SK-N-DZ (cell line): ENCODE results near the gene RIMBP2.

Experiments
- DNase-seq: peaks from one replicate; pipeline ENCODE4 v3.0.0-alpha.2; 2015; ENCODE audit warnings: low spot score

The RIMBP2 gene

DNA sequence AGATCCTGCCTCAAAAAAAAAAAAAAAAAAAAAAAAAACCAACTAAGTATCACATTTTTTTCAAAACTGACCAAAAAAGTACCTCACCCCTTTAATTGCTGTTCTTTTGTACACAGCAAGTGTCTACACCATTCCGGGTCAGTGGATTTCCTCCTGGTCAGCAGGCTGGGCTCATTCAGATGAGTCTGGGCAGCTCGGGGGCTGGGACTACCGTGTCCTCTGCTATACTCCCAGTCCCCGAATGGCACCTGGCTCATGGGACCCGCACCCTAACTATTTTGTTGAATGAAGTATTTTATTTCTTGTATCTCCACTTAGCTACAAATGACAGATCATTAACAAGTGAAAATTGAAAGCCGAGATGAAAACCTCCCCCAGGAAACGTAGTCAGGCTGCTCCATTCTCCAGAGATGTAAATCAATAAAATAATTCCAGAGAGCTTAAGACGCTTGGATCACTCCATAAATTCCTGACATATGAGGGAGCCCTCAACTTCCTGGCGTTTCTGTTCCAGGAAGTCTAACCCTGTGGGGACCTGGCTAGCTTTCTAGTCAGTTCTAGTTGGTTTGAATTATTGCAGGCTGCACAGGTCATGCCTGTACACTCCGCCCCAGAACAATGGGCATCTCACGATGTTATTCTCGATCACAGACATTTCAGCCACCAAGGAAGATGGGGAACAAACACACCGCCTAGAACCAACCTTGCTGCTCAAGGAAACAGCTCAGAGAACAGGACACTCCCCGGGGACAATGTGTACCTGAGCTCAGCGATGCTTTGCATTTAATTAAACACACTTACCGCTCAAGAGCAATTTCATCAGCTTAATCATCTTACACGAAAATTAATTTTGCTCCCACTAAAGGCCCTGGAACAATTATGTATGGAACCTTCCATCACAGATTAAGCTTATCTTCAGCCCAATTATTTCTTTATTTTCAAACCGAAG is 76.3 kb downstream of the RIMBP2 start:
- DNase-seq = no peak

DNA sequence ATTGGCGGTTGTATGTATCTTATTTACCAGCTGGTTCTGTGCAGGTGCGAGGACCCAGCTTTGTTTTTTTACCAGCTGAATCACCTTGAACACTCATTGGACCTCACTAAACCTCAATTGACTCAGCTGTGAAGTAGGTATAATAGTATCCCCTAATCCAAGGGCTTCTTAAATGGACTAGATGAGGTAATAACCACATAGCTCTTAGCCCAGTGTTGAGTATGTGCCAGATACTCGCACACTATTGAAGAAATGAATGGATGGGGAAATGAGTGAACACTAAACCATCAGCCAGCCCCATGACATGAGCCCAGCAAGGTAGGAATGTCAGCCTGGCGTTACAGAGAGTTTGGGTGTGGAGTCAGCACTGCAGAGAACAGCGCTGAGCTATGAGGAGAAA is 79.7 kb downstream of the RIMBP2 start:
- no peak for DNase-seq

DNA sequence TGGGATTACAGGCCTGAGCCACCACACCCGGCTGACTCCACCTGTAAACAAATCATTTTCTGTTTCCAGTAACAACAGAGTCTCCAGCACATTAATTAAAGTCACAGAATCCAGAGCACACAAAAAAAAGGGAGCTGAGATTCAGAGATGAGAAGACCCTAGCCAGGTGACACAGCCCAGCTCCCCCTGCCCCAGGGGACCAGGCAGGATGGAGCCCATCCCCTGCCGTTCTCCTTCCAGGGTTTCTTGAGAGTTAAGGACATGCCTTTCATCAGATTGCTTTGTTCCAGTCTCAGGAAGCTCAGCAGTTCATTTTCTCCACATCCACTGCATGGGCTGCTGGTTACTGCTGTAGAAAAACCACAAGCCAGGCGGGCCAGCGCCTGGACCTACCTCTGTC is 81.2 kb downstream of the RIMBP2 start:
- peak; percentile 84 for DNase-seq

DNA sequence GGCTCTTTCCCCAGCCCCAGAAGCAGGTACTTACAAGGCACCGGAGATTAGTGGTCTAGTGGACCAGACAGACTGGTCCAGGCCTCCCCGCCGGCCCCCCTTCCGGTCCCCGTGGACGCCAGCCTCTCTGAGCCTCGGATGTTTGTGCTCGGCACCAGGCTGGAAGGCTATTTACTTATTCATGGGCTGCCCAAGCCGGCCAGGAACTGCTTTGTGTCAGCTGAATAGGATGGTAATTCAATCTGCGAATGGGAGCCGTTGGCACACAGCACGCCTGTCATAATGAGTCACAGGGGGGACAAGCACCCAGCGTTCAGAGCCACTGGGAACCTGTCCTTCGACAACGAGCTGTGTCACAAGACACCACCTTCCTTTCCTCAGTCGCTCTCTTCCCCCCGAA is 82.3 kb downstream of the RIMBP2 start:
- peak; percentile 96 for DNase-seq

DNA sequence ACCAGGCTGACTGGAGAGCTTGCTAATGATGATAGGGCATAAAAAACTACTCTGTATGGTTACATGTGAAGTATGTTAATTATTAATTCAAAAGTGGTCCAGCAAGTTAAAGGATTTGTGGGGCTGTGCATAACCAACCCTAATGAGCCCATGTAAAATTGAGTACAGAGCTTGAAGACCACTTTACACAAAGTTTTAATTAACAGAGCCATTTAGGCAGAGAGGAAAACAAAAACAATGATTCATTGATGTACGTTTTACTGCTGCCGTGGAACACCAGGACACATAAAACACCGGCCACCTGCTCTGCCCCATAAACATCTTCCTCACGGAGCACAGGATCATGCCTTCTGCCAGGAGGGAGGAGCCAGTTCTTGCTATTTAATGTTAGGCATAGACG is 83.5 kb downstream of the RIMBP2 start:
- DNase-seq = no peak

DNA sequence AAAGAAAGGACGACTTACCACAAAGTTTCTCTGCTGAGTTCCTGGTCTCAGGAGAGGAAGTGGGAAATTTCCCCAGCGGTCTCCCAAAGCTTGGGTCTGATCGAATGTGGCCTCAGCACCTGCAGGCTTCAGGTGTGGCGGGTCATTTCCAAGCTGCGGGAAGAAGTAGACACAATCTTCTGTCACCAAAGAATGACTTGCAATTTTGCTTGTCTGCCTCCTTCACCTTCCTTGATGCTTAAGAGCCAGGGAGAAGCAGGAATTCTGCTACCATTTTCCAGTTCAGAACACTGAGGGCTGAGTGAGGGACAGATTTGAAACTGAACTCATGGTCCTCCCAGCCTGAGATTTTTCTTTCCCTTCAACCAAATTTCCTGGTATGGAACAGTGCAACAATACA is 87.8 kb downstream of the RIMBP2 start:
- no peak for DNase-seq

DNA sequence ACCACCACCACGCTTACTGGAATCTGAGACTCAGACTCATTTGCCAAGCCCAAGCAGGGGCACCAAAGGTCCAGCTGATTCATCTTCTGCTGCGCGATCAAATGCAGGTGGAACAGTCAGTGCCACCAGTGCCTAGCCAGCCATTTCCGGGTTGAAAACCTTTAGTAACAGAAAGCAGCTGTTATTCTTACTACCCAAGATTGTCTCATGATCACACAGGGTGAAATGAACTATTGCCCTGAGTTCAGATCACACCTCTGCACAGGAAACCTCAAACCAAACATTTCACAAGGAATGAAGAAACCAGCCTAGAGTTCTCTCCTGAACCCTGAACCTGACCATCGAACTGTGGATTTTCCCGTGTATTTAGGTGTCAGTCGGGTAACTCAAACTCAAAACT is 88.9 kb downstream of the RIMBP2 start:
- DNase-seq = no peak

DNA sequence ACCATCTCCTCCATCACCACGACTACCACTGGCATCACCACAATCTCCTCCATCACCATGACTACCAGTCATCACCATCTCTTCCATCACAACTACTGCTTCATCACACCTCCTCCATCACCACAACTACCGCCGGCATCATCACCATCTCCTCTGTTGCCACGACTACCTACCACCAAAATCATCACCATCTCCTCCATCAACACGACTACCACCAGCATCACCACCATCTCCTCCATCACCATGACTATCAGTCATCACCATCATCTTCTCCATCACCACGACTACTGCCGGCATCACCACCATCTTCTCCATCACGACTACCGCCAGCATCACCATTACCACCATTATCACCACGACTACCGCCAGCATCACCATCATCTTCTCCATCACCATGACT is 89.5 kb downstream of the RIMBP2 start:
- DNase-seq = no peak

DNA sequence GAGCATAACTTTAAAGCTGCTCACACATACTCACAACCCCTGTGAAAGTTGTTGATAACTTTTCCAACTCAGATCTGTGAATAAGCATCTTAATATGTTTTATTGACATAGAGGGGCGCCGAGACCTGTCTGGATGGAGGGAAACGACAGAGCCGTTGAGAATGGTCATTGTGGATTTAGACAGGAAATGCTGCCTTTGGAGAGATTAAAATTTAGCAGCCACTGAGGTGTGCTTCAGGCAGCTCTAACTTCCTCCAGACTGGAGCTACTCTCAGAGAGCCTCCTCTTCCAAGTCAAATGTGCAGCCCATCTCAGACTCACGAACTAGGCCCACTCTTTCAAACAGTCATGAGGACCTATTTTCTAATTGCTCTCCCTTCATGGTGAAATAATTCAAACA is 90.9 kb downstream of the RIMBP2 start:
- no peak for DNase-seq

DNA sequence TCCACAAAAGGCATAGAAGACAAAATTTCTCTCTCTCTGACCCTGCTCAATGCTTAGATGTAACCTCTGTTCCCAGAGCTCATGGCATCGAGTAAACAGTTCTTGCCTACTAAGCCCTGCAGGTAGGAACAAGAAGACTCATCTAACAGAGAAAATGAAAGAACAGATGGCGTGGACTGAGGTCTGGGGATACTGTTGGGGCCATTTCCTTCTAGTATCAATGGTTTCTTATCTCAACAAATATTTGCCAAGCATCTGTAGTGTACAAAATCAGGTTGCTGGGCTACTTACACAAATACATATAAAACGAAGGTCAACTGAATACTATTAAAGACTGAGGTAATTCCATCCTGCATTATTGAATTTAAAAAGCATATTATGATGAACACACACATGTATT is 93.3 kb downstream of the RIMBP2 start:
- no peak for DNase-seq

DNA sequence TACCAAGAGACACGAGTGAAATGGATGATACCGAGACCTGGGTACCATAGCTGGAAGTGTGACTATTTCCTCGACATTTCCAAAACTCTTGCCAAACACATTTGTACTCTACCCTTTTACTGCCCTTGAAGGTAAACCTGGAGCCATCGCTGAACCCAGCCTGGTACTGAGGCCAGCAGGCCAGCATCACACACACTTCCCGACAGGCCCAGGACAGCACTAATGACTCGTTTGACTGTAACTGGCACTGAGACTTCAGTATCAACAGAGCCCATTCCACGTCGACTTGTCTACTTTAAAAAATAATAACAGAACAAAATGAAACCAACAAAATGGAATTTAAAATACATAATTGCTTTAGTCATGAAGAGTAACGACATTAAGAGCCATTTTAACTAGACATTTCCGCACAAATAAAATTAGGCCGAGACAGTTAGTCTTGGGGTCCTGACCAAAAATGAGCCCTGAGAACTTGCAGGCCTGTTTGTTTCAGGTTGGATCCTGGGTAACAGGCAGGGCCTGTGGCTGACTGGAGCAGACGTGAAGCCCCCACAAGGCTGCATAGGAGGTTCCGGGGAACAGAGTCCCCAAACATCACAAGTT is 94.3 kb downstream of the RIMBP2 start:
- DNase-seq = peak; percentile 99

DNA sequence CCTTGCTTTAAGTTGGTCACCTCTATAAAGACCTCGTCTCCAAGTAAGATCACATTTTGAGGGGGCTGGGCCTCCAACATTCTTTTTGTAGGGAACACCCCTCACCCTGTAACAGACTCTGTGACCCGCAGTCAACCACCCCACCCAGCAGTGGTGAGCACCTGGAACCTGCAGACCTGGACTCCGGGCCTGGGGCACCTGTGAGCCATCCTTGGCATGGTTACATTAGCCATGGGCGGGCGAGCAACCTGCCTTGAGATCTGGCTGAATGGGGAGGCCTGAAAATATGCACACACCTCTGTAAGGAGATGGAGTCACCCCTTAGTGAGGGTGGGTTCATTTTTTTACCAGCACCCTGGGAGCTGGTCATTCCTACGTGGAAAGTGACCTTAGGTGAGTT is 95.3 kb downstream of the RIMBP2 start:
- DNase-seq = no peak

DNA sequence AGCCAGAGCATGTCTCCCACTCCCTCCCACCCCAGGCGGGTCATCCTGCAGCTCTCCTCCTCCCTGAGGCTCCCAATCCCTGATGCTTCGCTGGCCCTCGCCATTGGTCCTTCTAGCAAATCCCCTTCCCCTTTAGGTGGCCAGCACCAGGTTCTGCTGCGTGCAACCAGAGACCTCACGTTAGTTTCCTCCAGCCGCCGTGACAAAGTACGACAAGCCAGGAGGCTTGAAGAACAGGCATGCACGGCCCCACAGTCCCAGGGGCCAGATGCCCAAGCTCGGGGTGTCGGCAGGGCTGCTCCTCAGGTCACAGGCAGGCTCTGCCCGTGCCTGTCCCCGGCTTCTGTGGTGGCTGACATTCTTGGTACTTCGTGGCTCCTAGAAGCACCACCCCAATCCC is 95.8 kb downstream of the RIMBP2 start:
- no peak for DNase-seq

DNA sequence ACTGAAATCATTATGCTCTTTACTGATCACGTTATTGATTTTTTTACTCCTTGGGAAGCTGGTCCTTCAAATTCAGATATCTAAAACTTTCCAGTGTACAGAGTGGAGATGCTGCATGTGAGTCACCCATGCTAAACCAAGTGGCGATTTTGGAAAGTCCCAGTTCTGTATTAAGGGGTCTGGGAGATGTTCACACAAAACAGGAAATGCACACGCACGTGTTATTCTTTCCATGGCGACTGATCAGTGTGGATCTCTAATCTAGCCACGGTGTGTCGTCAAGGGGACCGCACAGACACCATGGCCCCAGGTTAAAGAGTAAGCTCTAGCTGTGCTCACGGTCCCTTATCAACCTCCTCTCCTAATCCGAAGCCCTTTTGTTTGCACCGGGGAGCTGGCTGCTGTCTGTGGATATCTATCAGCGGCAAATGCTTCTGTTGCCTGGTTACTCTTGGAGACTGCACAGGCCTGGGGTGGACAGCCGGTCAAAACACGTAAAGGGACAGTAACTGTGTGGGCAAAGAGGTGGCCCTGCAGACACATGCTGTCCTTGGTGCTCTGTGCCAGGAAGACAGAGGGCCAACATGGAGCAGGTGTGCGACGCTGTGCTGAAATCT is 96.6 kb downstream of the RIMBP2 start:
- DNase-seq = peak; percentile 69

DNA sequence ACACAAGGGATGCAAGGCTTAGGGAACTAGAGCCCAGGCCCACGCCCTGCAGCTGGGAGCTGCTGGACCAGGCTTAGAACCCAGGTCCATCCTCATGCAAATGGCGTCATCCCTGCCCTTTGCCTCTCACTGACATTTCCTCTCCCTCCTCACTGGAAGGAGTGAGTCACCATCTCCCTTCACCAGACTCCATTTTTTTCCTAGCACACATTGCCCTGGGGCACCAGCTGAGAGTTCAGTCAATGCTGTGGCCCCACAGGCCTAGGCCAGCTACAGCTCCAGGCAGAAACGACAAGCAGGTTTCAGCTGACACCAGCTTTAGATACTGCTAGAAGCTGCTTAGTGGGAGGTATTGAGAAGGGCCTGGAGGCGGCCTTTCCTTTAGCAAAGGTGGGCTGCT is 98.9 kb downstream of the RIMBP2 start:
- DNase-seq = no peak

DNA sequence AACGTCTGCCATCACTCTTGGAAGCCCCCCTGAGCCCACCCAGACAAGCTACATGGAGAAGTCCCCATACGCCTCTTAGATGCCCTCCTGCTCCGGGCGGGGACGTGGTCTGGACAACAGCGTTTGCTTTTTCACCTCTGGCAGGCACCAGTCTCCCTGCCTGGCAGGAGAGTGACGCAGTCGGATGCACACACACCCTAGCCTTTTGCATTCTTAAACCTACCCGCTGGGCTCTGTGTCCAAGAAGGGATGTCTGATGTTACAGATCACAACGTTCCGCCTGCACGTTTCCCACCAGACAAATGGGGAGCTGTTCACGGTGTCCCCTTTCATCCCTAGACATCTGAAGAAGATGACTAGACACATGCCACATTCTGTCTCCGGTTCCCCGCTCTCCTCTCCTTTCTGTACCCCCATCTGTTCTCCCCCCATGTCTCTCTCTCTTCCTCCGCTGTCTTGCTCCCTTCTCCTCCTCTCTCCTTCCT is 100.2 kb downstream of the RIMBP2 start:
- no peak for DNase-seq

DNA sequence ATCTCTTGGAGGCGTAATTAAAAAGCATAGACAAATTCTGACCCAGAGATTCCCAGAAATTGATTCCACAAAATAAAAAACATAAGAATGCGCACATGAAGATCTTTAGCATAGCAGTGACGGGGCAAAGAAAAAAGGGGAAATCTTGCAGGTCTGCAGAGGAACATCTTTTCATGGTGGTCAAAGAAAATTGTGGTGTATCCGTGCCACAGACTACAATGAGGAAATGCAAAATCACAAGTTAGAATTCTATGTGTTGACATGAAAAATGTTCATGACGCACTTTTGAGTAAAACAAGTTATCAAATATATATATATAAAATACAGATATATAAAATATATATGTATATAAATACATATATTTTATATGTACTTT is 101.6 kb downstream of the RIMBP2 start:
- DNase-seq = no peak

DNA sequence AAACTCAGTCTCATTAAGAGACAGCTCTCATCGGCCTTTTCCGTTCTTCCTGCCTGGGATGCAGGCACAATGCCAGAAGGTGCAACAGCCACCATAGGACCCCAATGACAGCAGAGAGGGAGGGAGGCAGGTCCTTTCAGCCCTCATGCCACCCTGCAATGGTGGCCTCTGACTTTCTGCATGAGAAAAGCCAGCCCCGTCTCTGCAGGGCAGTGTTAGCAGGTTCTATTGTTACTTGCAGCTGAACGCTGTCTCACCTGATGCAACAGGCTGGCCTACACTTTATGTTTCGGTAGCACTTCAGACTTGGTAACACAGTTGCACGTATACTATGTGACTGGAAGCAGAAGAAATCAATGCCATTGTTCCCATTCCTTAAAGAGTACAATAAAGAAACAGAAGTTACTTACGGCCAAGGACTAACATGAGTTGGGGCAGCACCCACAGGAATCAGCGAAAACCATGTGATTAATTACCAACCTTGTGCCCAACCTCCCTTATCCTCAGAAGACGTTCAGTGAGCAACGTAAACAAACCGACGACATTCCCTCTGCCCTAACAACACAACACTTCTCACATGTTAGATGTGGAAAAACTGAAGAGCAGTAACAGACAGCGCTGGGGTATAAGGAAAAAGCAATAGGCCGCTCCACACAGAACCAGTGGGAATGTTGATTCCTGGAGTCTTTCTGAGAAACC is 102.1 kb downstream of the RIMBP2 start:
- no peak for DNase-seq

DNA sequence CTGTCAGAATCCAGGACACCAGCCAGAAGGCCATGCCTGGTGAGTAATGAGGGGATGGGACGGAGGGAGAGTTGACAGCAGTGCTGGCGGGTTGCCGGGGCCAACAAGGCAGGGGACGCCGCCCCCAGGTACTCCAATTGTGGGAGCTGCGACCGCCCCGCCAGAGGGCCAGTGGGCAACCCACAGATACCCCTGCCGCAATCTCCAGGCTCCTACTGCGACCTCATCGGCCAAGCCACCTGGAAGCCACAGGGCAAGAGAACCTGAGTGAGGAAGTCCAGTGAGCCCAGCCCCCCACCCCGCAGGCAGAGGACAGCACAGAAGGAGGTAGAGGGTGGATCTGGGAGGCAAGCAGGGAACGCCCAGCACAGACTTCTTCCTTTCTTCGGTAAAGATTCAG is 103.0 kb downstream of the RIMBP2 start:
- DNase-seq = no peak

DNA sequence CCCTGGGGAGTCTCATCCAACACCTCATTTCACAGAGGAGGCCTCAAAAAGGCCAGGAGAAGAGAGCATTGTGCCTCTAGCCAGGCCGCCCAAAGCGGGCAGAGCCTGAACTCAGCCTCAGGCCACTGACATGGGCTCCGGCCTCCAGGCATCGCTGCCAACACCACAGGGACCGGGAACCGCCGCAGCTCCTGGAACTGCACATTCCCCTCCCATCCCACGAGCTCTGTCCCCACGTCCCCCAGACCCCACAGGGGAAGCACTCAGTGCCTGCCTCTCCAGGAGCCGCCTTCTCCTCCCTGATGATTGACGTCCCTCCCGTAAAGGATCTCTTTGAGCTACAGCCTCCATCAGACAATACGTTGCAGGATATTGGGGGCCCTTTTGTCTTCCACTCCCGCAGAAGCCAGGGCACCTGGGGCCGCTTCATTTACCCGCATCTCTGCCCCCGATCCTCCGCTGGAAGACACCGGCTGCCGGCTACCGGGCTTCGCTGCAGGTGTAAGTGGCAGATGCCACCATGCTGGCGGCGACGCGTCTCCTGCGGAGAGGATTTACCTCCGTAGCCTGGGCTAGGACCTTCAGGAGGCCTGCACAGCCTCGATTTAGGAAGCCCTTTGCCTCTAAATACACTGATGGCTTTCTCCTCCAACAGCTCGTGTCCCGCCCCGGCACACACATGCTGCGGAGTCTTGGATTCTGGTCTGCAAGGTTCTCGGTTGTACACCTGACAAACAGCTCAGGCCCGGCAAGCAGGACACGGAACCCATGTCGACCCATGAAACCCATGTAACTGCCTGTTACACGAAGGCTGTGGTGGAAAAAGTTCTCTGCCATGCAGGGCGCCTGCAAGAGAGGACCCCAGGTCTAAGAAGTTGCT is 104.8 kb downstream of the RIMBP2 start:
- no peak for DNase-seq

DNA sequence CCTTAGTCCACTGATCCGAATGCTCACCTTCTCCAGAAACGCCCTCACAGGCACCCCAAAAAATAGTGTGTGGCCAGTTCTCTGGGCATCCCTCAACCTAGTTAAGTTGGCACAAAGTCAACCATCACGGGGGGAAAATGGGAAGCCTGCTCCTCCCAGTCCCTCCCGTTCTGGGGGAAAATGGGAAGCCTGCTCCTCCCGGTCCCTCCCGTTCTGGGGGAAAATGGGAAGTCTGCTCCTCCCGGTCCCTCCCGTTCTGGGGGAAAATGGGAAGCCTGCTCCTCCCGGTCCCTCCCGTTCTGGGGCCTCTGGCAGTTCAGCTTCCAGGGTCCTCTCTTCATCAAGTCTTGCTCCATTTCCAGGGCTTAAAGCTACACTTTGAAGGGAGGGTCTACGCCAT is 106.1 kb downstream of the RIMBP2 start:
- no peak for DNase-seq
